Activated CD4-positive, alpha-beta memory T cell treated with anti-CD3 and anti-CD28 coated beads for 36 hours (primary cell): ENCODE results near the gene ROS1. TPM values are rescaled to one million over a fixed set of nuclear protein-coding genes. Genes with fewer than 3 reads are reported as not detected.
"Not testable (repeated sequence)": the region's sequence is repeated elsewhere in the genome, so short reads cannot be mapped to it uniquely, and the experiment has no call there.

ENCODE experiments used
- CTCF ChIA-PET: fragments of 350-600 bp; sonication (Branson Sonifier 250); formaldehyde crosslinking; loops from one replicate; lab custom pipeline; 2021; ENCODE audit warnings: antibody characterized with exemption, inconsistent platforms; lab: Charles Lee
- POLR2A ChIA-PET: fragments of 350-600 bp; sonication (Branson Sonifier 250); formaldehyde crosslinking; loops from one replicate; lab custom pipeline; 2021; ENCODE audit warnings: antibody characterized with exemption; lab: Charles Lee
- DNase-seq: peaks from one replicate; pipeline ENCODE4 v3.0.0-alpha.2; 2020
- H3K27ac Mint-ChIP-seq: one replicate; pipeline ENCODE4 v1.8.0; 2021; ENCODE audit warnings: mixed read lengths
- H3K27me3 Mint-ChIP-seq: one replicate; pipeline ENCODE4 v1.8.0; 2021; ENCODE audit warnings: mixed read lengths
- H3K36me3 Mint-ChIP-seq: one replicate; pipeline ENCODE4 v1.8.0; 2021; ENCODE audit warnings: mixed read lengths
- H3K4me1 Mint-ChIP-seq: one replicate; pipeline ENCODE4 v1.8.0; 2021; ENCODE audit warnings: low read depth, mixed read lengths
- H3K4me3 Mint-ChIP-seq: one replicate; pipeline ENCODE4 v1.8.0; 2021; ENCODE audit warnings: mild to moderate bottlenecking, mixed read lengths
- H3K9me3 Mint-ChIP-seq: one replicate; pipeline ENCODE4 v1.8.0; 2021; ENCODE audit warnings: mixed read lengths
- intact Hi-C: fragments of 100-400 bp; cut with micrococcal nuclease; formaldehyde crosslinking; loops from one replicate; pipeline ENCODE4 v1.15.1; 2023
- total RNA-seq, 2 experiments: library from RNA; stranded (reverse); gene quantifications; one replicate each; pipeline ENCODE4 v1.2.3, GENCODE V29; 2021

Gene ROS1
- total RNA-seq, 2 experiments from 2014 or later = not detected

DNA sequence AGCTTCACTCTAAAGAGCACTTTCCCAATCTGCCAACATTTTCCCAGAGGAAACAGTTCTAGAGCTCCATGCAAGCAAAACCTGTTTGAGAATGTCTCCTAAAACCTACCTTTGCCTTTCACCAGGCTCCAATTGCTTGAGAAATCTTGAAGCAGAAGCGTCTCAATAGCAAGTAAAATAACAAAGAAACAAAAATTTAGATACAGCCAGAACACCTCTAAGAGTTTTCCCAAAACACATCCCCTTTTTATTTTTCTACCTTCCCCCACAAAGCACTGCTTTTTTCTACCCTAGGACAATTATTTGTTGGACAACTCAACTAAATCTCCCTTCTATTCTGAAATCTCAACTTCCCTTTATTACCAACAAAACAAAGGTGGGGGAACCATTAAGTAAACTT lies 156.8 kb downstream of the ROS1 start:
- CTCF ChIA-PET = interaction anchor here (1.0 kb wide), 1 partner anchor 9 kb away, joined by 3 read pairs; no protein-coding TSS in a partner anchor
- Mint-ChIP-seq H3K36me3 (no peaks in the 10 kb centered on the region), H3K4me1 (peaks cover 15% of the 10 kb centered on the region), H3K27ac (no peak overlapping the region), H3K4me3 (no peak overlapping the region), H3K27me3 (peaks cover 76% of the 10 kb centered on the region), H3K9me3 (no peaks in the 10 kb centered on the region)
- intact Hi-C loops = loop anchor here (10.0 kb wide), 1 partner anchor 654 kb away; the partner anchor contains the start of gene RSPH4A
- no peak for DNase-seq
- POLR2A ChIA-PET = no interaction called here

DNA sequence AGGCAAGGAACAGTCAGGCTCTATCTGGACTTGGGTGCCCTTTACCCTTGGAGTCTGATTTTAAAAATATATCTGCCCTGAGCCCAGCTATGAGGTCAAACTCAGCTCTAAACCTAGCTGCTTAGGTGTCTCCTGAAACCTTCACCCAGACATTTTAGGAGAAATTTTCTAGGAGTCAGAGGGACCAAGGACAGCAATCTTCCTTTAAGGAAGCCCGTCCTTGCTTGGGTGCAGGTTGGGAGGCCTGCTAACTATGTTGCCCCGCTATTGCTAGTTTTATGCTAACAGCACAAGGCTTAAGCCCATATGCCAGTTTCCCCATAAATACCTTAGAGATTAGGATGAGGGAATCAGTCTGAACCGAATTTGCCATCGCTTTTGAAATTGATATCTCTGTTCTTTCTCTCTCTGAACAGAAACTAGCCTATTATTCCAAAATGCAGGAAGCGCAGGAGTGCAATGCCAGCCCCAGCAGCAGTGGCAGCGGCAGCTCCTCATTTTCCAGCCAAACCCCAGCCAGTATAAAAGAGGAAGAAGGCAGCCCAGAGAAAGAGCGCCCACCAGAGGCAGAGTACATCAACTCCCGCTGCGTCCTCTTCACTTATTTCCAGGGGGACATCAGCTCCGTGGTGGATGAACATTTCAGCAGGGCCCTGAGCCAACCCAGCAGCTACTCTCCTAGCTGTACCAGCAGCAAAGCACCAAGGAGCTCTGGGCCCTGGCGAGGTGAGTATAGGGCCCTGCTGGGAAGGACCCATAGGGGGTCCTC lies 157.8 kb downstream of the ROS1 start:
- Mint-ChIP-seq H3K36me3 (no peaks in the 10 kb centered on the region), H3K4me1 (peaks cover 15% of the 10 kb centered on the region), H3K4me3 (no peak overlapping the region), H3K27ac (no peak overlapping the region), H3K27me3 (peaks cover 82% of the 10 kb centered on the region), H3K9me3 (no peaks in the 10 kb centered on the region)
- no peak for DNase-seq
- ChIA-PET POLR2A (no interaction called here), CTCF (interaction anchor here (0.7 kb wide), 1 partner anchor 1273 kb away, joined by 3 read pairs; no protein-coding TSS in a partner anchor)
- intact Hi-C loops = loop anchor here (10.0 kb wide), 1 partner anchor 653 kb away; the partner anchor contains the start of gene RSPH4A

DNA sequence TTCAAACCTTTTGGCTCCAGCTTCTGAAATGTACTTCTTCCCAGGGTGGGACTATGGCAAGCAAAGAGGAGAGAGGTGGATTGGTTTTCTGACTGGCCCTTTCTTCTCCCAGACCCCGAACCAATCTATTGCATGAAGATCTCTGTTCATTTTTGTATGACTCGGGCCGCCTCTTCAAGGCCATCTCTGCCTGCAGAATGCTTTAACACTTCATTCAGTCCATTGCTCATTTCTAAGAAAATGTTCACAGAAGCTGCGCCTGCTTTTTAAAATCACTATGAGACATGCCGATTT lies 158.7 kb downstream of the ROS1 start:
- CTCF ChIA-PET = no interaction called here

DNA sequence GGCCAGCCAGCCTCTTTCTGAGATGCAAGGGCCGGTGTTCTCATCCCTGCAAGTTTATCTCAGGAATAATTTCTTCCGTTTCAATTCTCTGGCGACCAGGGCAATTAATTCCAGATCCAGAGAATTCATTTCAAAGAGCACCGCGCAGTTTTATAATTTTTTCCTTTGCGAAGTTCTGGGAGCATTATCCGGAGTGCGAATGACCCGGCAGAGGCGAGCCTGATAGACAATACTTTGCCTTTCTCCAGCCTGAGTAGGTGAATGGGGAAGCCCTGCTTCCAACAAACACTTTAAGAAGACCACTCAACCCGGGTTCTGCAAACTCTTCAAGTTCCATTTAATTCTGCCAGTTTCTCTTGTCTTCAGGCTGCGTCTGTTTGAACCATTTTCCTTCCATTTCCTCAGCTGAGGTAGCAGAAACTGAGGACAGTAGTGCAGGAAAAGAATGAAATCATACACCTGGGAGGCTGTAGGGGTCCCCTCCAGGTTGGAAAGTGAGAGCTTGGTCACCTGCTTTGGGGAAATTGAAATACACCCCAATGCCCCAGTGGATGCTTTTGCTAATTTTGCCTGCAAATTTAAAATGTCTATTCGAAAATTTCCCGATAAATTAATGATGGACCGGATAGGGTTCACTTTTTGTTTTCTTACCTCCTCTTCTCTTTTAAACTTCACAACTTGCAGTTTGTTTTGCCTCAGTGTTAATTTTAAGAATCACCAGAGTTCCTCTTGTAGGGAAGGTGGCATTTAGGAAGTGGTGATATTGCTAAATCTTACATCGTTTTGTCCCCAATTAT lies 159.3 kb downstream of the ROS1 start:
- ChIA-PET POLR2A (no interaction called here), CTCF (no interaction called here)
- Mint-ChIP-seq H3K4me1 (peaks cover 15% of the 10 kb centered on the region), H3K36me3 (peaks cover 2% of the 10 kb centered on the region), H3K9me3 (no peaks in the 10 kb centered on the region), H3K4me3 (no peak overlapping the region), H3K27ac (no peak overlapping the region), H3K27me3 (peaks cover 82% of the 10 kb centered on the region)
- intact Hi-C loops = loop anchor here (10.0 kb wide), 1 partner anchor 652 kb away; the partner anchor contains the start of gene RSPH4A
- DNase-seq = no peak

More for the DNA sequence above, 158.7 kb downstream of the ROS1 start:
- Mint-ChIP-seq H3K36me3 (peaks cover 2% of the 10 kb centered on the region), H3K27ac (no peak overlapping the region), H3K27me3 (peaks cover 81% of the 10 kb centered on the region), H3K4me3 (no peak overlapping the region), H3K9me3 (no peaks in the 10 kb centered on the region), H3K4me1 (peaks cover 15% of the 10 kb centered on the region)
- intact Hi-C loops = loop anchor here (10.0 kb wide), 1 partner anchor 652 kb away; the partner anchor contains the start of gene RSPH4A
- DNase-seq = no peak
- POLR2A ChIA-PET = no interaction called here

DNA sequence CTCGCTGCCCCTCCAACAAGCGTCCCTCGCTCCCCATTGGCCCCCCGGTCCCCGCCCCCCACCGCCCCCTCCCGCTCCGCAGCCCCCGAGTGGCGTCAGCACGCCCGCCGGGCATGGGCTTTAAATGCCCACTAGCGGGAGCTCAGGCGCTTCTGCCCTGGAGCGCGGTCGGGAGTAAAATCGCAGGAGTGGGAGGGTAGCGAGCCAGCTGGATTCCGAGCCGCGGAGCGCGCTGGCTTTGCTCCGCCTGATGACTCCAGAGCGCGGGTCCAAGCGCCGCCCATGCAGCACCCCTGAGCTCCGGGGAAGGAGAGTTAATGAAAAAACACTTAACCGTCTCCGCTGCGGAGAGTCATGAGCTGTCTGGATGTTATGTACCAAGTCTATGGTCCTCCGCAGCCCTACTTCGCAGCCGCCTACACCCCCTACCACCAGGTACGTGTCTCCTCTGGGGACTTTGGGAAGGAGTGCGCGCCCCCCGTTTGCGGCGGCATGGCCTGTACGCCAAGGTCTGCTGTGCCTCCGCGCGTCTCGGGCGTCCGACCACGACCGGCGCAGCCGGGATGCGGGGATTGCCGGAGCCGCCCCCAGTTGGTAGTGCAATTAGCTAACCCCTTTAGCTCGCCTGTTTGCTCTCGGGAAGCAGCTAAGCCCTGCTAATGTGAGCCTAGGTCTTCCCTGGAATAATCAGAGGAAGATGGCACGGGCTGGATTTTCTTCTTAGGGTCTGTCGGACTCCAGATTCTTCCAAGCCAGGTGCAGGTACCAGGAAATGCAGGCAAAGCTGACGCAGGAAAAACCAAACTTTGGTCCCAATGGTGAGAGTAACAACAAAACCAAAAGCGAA lies 160.1 kb downstream of the ROS1 start, which contains the start of gene VGLL2:
Gene VGLL2 (plus strand): TSS at position 149 of the 847 bp plus-strand sequence. CDS start 206 bp downstream, at position 355.
- Mint-ChIP-seq H3K4me1 (peaks cover 15% of the 10 kb centered on the region), H3K36me3 (peaks cover 2% of the 10 kb centered on the region), H3K27me3 (peaks cover 80% of the 10 kb centered on the region), H3K9me3 (no peaks in the 10 kb centered on the region), H3K4me3 (peak within 1 kb of the TSS; percentile 34), H3K27ac (no peak within 1 kb of the TSS)
- POLR2A ChIA-PET = no interaction called here
- CTCF ChIA-PET = no interaction called here
- intact Hi-C loops = loop anchor here (10.0 kb wide), 1 partner anchor 651 kb away; the partner anchor contains the start of gene RSPH4A
- DNase-seq = peak; percentile 12

DNA sequence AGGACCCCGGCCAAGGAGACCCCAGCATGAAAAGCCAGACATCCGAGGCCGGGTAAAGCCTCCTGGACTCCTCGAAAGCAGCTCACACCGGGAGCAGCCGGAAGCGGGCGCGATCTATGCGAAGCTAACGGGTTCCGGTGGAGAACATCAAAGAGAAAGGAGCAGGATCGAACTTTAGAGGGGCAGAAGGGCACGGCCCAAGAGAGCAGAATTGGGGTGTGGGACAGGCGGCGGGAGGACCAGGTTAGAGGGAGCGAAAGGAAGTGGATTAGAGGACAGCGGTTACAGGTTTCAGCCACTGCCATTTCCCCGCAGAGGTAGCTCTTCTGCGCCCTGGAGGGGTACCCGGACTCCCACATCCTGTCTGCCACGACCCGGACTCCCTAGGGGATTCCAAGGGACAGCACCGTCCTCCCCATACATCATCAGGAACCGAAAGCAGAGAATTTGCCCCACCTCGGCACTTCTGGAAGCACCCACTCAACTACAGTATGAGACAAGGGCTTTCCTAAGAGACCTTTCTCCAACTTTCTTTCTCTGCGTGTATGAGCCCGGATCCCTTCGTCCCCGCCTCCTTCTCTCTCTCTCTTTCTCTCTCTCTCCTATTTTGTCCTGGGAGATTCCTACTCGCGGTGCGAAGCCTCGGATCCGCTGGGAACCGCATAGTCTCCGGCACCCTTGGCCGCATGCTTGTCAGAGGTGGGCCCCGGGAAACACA lies 160.9 kb downstream of the ROS1 start:
- ChIA-PET POLR2A (no interaction called here), CTCF (no interaction called here)
- peaks cover 2% of the 10 kb centered on the region for H3K36me3 Mint-ChIP-seq
- H3K9me3 Mint-ChIP-seq = no peaks in the 10 kb centered on the region
- peaks cover 15% of the 10 kb centered on the region for H3K4me1 Mint-ChIP-seq
- no peak overlapping the region for H3K27ac Mint-ChIP-seq
- intact Hi-C loops = loop anchor here (10.0 kb wide), 1 partner anchor 650 kb away; the partner anchor contains the start of gene RSPH4A
- H3K4me3 Mint-ChIP-seq = peak overlapping the region; percentile 34
- DNase-seq = peak; percentile 40
- peaks cover 76% of the 10 kb centered on the region for H3K27me3 Mint-ChIP-seq

DNA sequence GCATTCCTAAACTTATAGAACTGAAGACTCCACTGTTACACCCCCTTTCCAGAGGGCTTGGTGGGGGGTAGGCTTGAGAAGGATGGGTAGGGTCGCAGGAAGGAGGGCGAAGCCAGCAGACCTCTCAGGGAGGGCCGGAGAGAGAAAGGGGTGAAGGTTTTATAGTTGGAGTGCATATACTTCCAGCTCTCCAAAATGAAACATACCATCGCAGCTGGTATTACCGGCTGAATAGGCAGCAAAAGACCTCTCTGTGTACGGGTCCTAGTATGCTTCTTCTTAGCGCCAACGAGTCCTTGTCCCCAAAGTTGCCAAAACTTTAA lies 161.4 kb downstream of the ROS1 start:
- H3K27me3 Mint-ChIP-seq = peaks cover 73% of the 10 kb centered on the region
- H3K36me3 Mint-ChIP-seq = peaks cover 2% of the 10 kb centered on the region
- H3K4me3 Mint-ChIP-seq = no peak overlapping the region
- no peak overlapping the region for H3K27ac Mint-ChIP-seq
- no peak for DNase-seq
- ChIA-PET POLR2A (no interaction called here), CTCF (no interaction called here)
- H3K4me1 Mint-ChIP-seq = peaks cover 13% of the 10 kb centered on the region
- intact Hi-C loops = loop anchor here (10.0 kb wide), 1 partner anchor 650 kb away; the partner anchor contains the start of gene RSPH4A
- H3K9me3 Mint-ChIP-seq = no peaks in the 10 kb centered on the region

DNA sequence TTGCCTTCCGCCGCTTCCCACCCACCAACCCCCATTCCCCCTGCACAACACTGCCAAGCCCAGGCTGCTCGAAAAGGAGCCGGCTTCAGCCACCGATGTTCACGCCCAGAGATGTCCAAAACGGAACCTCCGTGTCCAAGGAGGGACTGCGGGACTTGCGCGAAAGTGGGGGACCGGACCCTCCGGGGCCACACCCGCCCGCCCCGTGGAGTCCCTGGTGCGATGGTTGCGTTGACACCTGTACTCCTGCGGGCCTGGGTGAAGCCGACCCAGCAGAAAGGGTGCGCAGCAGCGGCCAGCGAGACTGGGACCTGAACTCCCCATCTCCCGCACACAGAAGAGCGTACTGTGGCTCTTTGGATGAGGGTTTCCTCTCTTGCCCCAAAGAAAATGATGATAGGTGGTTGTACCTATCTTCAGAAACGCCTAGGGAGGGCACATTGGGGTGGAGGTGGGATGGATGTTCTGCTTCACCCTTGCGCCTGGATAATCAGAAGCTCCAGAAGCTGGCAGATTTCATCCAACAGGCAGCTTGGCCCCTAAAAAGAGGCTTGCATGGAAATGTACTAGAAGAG lies 162.3 kb downstream of the ROS1 start:
- H3K27ac Mint-ChIP-seq = no peak overlapping the region
- ChIA-PET CTCF (no interaction called here), POLR2A (no interaction called here)
- intact Hi-C loops = loop anchor here (10.0 kb wide), 1 partner anchor 649 kb away; the partner anchor contains the start of gene RSPH4A
- H3K4me3 Mint-ChIP-seq = no peak overlapping the region
- peaks cover 2% of the 10 kb centered on the region for H3K36me3 Mint-ChIP-seq
- peaks cover 13% of the 10 kb centered on the region for H3K4me1 Mint-ChIP-seq
- H3K9me3 Mint-ChIP-seq = no peaks in the 10 kb centered on the region
- DNase-seq = no peak
- H3K27me3 Mint-ChIP-seq = peaks cover 64% of the 10 kb centered on the region

DNA sequence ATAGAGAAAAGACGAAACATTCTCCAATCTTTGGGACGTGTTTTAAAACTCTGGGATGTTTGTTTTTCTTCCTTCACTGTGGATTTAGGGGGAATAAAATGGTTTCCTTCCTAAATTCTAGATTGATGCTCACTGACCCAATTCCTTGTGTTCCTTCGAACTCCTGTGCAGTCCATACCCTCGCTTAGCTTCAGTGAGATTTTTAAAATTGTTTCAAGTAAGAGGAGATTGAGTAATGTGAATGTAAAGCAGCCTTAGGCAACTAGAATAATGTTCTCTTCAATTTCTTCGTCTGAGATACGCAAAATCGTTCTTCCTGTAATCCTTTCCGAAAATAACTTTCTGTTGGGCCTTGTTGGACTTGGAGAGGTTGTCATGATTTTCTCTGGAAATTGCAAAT lies 162.9 kb downstream of the ROS1 start:
- no peak for DNase-seq
- intact Hi-C loops = loop anchor here (10.0 kb wide), 1 partner anchor 648 kb away; the partner anchor contains the start of gene RSPH4A
- peaks cover 2% of the 10 kb centered on the region for H3K36me3 Mint-ChIP-seq
- no peak overlapping the region for H3K4me3 Mint-ChIP-seq
- no peaks in the 10 kb centered on the region for H3K9me3 Mint-ChIP-seq
- peaks cover 58% of the 10 kb centered on the region for H3K27me3 Mint-ChIP-seq
- ChIA-PET POLR2A (no interaction called here), CTCF (no interaction called here)
- no peak overlapping the region for H3K27ac Mint-ChIP-seq
- peaks cover 13% of the 10 kb centered on the region for H3K4me1 Mint-ChIP-seq

DNA sequence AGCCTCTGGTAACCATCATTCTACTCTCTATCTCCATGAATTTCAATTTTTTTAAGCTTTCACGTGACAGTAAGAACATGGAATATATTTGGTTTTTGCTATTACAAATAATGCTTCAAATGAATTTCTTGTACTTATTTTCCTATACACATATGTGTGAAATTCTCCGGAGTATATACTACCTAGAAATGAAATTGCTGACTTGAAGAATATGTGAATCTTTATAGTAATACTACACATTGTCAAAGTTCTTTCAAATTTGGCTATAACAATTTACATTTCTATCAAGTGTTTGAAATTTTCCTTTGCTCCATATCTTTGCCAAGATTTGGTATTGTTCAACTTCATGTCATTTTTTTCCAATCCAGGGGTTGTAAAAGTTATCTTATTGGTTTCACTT lies 172.0 kb downstream of the ROS1 start:
- ChIA-PET POLR2A (no interaction called here), CTCF (no interaction called here)
- Mint-ChIP-seq H3K27ac (no peak overlapping the region), H3K9me3 (no peaks in the 10 kb centered on the region), H3K4me1 (no peaks in the 10 kb centered on the region), H3K4me3 (no peak overlapping the region), H3K36me3 (no peaks in the 10 kb centered on the region), H3K27me3 (no peaks in the 10 kb centered on the region)
- no peak for DNase-seq
- intact Hi-C loops = no loop called here

DNA sequence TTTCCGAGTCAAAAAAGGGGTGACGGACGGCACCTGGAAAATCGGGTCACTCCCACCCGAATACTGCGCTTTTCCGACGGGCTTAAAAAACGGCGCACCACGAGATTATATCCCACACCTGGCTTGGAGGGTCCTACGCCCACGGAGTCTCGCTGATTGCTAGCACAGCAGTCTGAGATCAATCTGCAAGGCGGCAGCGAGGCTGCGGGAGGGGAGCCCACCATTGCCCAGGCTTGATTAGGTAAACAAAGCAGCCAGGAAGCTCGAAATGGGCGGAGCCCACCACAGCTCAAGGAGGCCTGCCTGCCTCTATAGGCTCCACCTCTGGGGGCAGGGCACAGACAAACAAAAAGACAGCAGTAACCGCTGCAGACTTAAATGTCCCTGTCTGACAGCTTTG lies 180.8 kb downstream of the ROS1 start:
- POLR2A ChIA-PET, H3K4me1 Mint-ChIP-seq, DNase-seq, CTCF ChIA-PET, H3K36me3 Mint-ChIP-seq, H3K4me3 Mint-ChIP-seq, H3K9me3 Mint-ChIP-seq, H3K27ac Mint-ChIP-seq, H3K27me3 Mint-ChIP-seq, intact Hi-C loops: not testable (repeated sequence)
